ENCODE data around the gene EEIG2. TPM values are rescaled to one million over a fixed set of nuclear protein-coding genes. Genes with fewer than 3 reads are reported as not detected.

Gene EEIG2
- total RNA-seq, 1 donor from 2014 or later: 93.1 TPM

DNA sequence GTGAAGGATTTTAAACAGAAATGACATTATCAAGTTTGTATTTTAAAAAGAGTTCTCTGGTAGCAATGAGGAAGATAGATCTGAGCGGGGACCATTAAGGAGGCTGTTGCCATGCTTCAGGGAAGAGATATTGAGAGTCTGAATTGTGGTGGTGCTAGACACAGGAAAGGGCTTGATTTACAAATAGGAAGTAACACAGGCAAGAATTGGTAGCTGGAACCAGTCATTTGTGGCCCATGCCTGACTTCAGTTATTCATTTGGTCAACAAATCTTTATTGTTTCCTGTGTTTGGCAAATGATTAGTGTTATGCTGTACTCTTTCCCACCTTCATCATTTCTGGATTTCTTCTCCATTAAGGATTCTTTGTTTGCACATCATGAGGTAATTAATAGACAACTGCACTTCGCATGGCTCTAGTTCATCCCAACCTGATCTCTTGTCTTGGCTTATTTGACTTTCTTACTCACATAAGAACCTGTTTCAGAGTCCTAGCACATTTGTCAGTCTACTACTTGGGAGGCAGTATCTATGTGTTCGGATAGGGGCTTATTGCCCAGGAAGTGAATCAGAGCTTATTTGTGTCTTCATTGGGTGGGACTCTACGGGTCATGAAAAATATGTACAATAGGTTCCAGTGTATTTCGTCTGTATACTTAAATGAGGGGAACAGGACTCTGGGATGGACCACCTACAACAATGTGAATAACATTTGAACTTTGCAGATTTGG lies 32.3 kb downstream of the EEIG2 start:
- peaks cover 1% of the 10 kb centered on the region for H3K9me3 Mint-ChIP-seq (ENCODE audit: unreplicated experiment)
- DNase-seq: no peak
- peaks cover 7% of the 10 kb centered on the region for H3K27me3 Mint-ChIP-seq (ENCODE audit: unreplicated experiment)
- TF ChIP-seq, protein P1, sequence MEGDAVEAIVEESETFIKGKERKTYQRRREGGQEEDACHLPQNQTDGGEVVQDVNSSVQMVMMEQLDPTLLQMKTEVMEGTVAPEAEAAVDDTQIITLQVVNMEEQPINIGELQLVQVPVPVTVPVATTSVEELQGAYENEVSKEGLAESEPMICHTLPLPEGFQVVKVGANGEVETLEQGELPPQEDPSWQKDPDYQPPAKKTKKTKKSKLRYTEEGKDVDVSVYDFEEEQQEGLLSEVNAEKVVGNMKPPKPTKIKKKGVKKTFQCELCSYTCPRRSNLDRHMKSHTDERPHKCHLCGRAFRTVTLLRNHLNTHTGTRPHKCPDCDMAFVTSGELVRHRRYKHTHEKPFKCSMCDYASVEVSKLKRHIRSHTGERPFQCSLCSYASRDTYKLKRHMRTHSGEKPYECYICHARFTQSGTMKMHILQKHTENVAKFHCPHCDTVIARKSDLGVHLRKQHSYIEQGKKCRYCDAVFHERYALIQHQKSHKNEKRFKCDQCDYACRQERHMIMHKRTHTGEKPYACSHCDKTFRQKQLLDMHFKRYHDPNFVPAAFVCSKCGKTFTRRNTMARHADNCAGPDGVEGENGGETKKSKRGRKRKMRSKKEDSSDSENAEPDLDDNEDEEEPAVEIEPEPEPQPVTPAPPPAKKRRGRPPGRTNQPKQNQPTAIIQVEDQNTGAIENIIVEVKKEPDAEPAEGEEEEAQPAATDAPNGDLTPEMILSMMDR (IDR thresholded peaks at IDR 0.05; ENCODE audit: partially characterized antibody, unreplicated experiment): no peak
- H3K27ac Mint-ChIP-seq (ENCODE audit: unreplicated experiment): peak overlapping the region; percentile 44
- H3K4me3 Mint-ChIP-seq (ENCODE audit: unreplicated experiment): peak overlapping the region; percentile 5
- no peaks in the 10 kb centered on the region for H3K36me3 Mint-ChIP-seq (ENCODE audit: unreplicated experiment)
- peaks cover 29% of the 10 kb centered on the region for H3K4me1 Mint-ChIP-seq (ENCODE audit: low read depth, unreplicated experiment)

DNA sequence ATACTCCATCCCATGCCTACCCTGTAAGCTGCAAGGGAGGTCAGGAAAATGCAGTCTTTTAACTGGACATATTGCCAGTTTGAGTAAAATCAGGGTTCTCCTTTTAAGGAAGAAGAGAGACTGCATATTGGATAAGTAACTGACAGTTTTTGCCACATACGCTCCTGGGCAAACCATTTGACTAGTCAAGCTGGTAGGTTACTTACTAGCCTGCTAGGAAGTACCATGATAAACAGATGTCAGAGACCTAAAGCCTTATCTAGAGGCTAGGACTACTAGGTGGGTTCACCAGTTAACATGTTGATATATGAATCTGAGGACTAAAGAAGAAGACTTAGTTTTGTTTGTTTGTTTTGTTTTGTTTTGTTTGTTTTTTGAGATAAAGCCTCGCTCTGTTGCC lies 33.5 kb downstream of the EEIG2 start:
- Mint-ChIP-seq H3K4me3 (ENCODE audit: unreplicated experiment) (no peak overlapping the region), H3K9me3 (ENCODE audit: unreplicated experiment) (peaks cover 2% of the 10 kb centered on the region), H3K27ac (ENCODE audit: unreplicated experiment) (no peak overlapping the region), H3K27me3 (ENCODE audit: unreplicated experiment) (peaks cover 7% of the 10 kb centered on the region), H3K4me1 (ENCODE audit: low read depth, unreplicated experiment) (peaks cover 35% of the 10 kb centered on the region), H3K36me3 (ENCODE audit: unreplicated experiment) (no peaks in the 10 kb centered on the region)
- TF ChIP-seq, protein P1 (IDR thresholded peaks at IDR 0.05; ENCODE audit: partially characterized antibody, unreplicated experiment): no peak
- no peak for DNase-seq

DNA sequence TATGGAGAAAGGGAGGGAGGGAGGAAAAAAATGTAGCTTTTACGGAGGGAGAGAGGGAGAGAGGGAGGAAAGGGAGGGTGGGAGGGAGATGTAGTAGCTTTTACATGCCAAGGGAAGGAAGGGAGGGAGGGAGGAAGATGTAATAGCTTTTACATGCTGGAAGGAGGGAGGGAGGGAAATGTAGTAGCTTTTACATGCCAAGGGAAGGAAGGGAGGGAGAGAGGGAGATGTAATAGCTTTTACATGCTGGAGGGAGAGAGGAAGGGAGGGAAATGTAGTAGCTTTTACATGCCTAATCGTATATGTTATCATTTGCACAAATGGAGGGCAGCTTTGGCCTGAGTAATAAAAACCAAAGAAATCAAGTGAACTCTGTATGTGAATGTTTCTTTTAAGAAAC lies 35.6 kb downstream of the EEIG2 start:
- no peak for DNase-seq
- Mint-ChIP-seq H3K27me3 (ENCODE audit: unreplicated experiment) (peaks cover 10% of the 10 kb centered on the region), H3K4me3 (ENCODE audit: unreplicated experiment) (no peak overlapping the region), H3K27ac (ENCODE audit: unreplicated experiment) (no peak overlapping the region), H3K4me1 (ENCODE audit: low read depth, unreplicated experiment) (peaks cover 30% of the 10 kb centered on the region), H3K9me3 (ENCODE audit: unreplicated experiment) (peaks cover 3% of the 10 kb centered on the region), H3K36me3 (ENCODE audit: unreplicated experiment) (no peaks in the 10 kb centered on the region)
- TF ChIP-seq, protein P1 (IDR thresholded peaks at IDR 0.05; ENCODE audit: partially characterized antibody, unreplicated experiment): no peak

DNA sequence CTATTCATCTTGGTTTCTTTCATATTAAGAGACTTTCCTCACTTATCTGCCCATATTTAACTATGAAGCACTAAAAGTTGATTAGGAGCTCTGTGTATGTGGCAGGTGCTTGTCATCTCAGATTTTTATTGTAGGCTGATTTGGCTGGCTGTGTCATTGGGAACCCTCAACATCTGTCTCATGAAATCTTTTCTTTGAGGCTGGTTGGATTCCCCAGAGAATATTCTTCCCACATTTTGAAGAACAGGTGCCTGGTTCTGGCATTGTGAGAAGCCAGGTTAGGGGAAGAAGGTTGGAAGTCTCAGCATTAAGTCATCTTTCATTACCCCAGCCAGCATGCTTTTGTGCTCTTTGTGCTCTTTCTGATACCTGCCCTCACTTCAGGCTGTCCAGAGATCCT lies 37.1 kb downstream of the EEIG2 start:
- no peak overlapping the region for H3K27ac Mint-ChIP-seq (ENCODE audit: unreplicated experiment)
- H3K4me3 Mint-ChIP-seq (ENCODE audit: unreplicated experiment): no peak overlapping the region
- DNase-seq: no peak
- peaks cover 23% of the 10 kb centered on the region for H3K4me1 Mint-ChIP-seq (ENCODE audit: low read depth, unreplicated experiment)
- peaks cover 3% of the 10 kb centered on the region for H3K9me3 Mint-ChIP-seq (ENCODE audit: unreplicated experiment)
- peaks cover 3% of the 10 kb centered on the region for H3K27me3 Mint-ChIP-seq (ENCODE audit: unreplicated experiment)
- no peaks in the 10 kb centered on the region for H3K36me3 Mint-ChIP-seq (ENCODE audit: unreplicated experiment)
- TF ChIP-seq, protein P1 (IDR thresholded peaks at IDR 0.05; ENCODE audit: partially characterized antibody, unreplicated experiment): no peak

DNA sequence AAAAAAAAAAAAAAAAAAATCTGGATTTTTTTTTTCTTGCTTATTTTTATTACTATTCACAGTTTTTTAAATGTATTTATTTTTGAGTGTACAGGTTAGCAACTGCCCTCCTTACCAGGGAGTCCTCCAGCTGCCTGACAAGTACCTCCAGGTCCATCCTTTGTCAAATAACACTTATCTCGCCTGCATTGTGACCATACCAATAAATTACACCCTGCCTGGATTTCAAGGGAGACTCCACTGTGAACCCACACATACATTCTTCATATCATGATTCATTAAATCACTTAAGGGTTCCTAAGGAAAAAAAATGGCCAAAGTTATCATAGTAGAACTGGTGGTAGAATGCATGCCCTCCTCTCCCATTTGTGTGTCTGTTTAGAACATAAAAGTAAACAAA lies 38.4 kb downstream of the EEIG2 start:
- Mint-ChIP-seq H3K4me1 (ENCODE audit: low read depth, unreplicated experiment) (peaks cover 19% of the 10 kb centered on the region), H3K27me3 (ENCODE audit: unreplicated experiment) (peaks cover 2% of the 10 kb centered on the region)

More for the DNA sequence above, 38.4 kb downstream of the EEIG2 start:
- Mint-ChIP-seq H3K4me3 (ENCODE audit: unreplicated experiment) (no peak overlapping the region), H3K9me3 (ENCODE audit: unreplicated experiment) (peaks cover 3% of the 10 kb centered on the region), H3K27ac (ENCODE audit: unreplicated experiment) (no peak overlapping the region), H3K36me3 (ENCODE audit: unreplicated experiment) (no peaks in the 10 kb centered on the region)
- TF ChIP-seq, protein P1 (IDR thresholded peaks at IDR 0.05; ENCODE audit: partially characterized antibody, unreplicated experiment): no peak
- DNase-seq: no peak
